ENCODE results near the gene HYOU1. TPM values are rescaled to one million over a fixed set of nuclear protein-coding genes. Genes with fewer than 3 reads are reported as not detected.
A peak's percentile ranks its signal among the peaks of the same experiment; 100 is the strongest.

HYOU1 gene
- total RNA-seq, 1 experiment from 2014 or later: 398 TPM

- TF ChIP-seq, protein P1, sequence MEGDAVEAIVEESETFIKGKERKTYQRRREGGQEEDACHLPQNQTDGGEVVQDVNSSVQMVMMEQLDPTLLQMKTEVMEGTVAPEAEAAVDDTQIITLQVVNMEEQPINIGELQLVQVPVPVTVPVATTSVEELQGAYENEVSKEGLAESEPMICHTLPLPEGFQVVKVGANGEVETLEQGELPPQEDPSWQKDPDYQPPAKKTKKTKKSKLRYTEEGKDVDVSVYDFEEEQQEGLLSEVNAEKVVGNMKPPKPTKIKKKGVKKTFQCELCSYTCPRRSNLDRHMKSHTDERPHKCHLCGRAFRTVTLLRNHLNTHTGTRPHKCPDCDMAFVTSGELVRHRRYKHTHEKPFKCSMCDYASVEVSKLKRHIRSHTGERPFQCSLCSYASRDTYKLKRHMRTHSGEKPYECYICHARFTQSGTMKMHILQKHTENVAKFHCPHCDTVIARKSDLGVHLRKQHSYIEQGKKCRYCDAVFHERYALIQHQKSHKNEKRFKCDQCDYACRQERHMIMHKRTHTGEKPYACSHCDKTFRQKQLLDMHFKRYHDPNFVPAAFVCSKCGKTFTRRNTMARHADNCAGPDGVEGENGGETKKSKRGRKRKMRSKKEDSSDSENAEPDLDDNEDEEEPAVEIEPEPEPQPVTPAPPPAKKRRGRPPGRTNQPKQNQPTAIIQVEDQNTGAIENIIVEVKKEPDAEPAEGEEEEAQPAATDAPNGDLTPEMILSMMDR (IDR thresholded peaks at IDR 0.05; ENCODE audit: unreplicated experiment): no peak
- Mint-ChIP-seq H3K27ac (ENCODE audit: low read depth, unreplicated experiment) (no peak overlapping the region), H3K4me3 (ENCODE audit: unreplicated experiment) (no peak overlapping the region), H3K36me3 (ENCODE audit: insufficient read depth, unreplicated experiment) (peaks cover 82% of the 10 kb centered on the region), H3K27me3 (ENCODE audit: insufficient read depth, unreplicated experiment) (no peaks in the 10 kb centered on the region), H3K4me1 (ENCODE audit: insufficient read depth, unreplicated experiment) (no peaks in the 10 kb centered on the region), H3K9me3 (ENCODE audit: unreplicated experiment) (no peaks in the 10 kb centered on the region)
- ChIA-PET POLR2A (interaction anchor here (1.6 kb wide), 1 partner anchor 12 kb away, joined by 7 read pairs; the partner anchor contains the start of gene VPS11), CTCF (interaction anchor here (0.6 to 0.7 kb wide), 2 partner anchors 9 to 15 kb away, joined by 3 read pairs; no protein-coding TSS in a partner anchor)
- BruUV-seq (replicated peaks): no TSS peak
- intact Hi-C loops (cut with micrococcal nuclease): no loop called here
- no peak for DNase-seq (ENCODE audit: unreplicated experiment)
Measured at GRCh38 chr11:119078675-119079420, 21.8 kb upstream of the HYOU1 start.

DNA sequence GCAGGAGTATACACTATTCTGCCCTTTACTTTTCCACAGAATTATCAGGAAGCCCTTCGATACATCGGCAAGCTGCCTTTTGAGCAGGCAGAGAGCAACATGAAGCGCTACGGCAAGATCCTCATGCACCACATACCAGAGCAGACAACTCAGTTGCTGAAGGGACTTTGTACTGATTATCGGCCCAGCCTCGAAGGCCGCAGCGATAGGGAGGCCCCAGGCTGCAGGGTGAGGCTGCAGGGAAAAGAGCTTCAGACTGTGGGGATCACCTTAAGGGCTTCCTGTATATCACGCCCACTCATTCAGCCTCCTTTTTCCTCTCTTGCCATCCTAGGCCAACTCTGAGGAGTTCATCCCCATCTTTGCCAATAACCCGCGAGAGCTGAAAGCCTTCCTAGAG, 20.8 kb upstream of the HYOU1 start:
- TF ChIP-seq, protein P1 (IDR thresholded peaks at IDR 0.05; ENCODE audit: unreplicated experiment): no peak
- Mint-ChIP-seq H3K36me3 (ENCODE audit: insufficient read depth, unreplicated experiment) (peaks cover 91% of the 10 kb centered on the region), H3K27me3 (ENCODE audit: insufficient read depth, unreplicated experiment) (no peaks in the 10 kb centered on the region), H3K4me3 (ENCODE audit: unreplicated experiment) (no peak overlapping the region), H3K9me3 (ENCODE audit: unreplicated experiment) (no peaks in the 10 kb centered on the region), H3K4me1 (ENCODE audit: insufficient read depth, unreplicated experiment) (no peaks in the 10 kb centered on the region), H3K27ac (ENCODE audit: low read depth, unreplicated experiment) (no peak overlapping the region)
- ChIA-PET CTCF (interaction anchor here (0.6 kb wide), 2 partner anchors 10 to 22 kb away, joined by 3 read pairs; no protein-coding TSS in a partner anchor), POLR2A (interaction anchor here (1.4 to 1.6 kb wide), 2 partner anchors 10 to 11 kb away, joined by 3 to 7 read pairs; partner anchors contain the start of gene VPS11)
- intact Hi-C loops (cut with micrococcal nuclease): no loop called here
- no peak for DNase-seq (ENCODE audit: unreplicated experiment)
- BruUV-seq (replicated peaks): no TSS peak

- ChIA-PET POLR2A (interaction anchor here (0.6 to 3.6 kb wide), 31 partner anchors 10 to 1070 kb away, joined by 3 to 44 read pairs (median 3); partner anchors contain the start of genes C2CD2L, CBL, CENATAC and DPAGT1), CTCF (interaction anchor here (0.6 to 0.9 kb wide), 3 partner anchors 15 to 129 kb away, joined by 3 to 4 read pairs (median 4); no protein-coding TSS in a partner anchor)
- H3K36me3 Mint-ChIP-seq (ENCODE audit: insufficient read depth, unreplicated experiment): peaks cover 44% of the 10 kb centered on the region
- peaks cover 7% of the 10 kb centered on the region for H3K4me1 Mint-ChIP-seq (ENCODE audit: insufficient read depth, unreplicated experiment)
- intact Hi-C loops (cut with micrococcal nuclease): loop anchor here (2.0 to 10.0 kb wide), 2 partner anchors 33 to 127 kb away; partner anchors contain the start of gene DPAGT1
- TSS peak; percentile 71 for BruUV-seq (replicated peaks)
- no peaks in the 10 kb centered on the region for H3K27me3 Mint-ChIP-seq (ENCODE audit: insufficient read depth, unreplicated experiment)
- peak within 1 kb of the TSS; percentile 76 for H3K27ac Mint-ChIP-seq (ENCODE audit: low read depth, unreplicated experiment)
- TF ChIP-seq, protein P1 (IDR thresholded peaks at IDR 0.05; ENCODE audit: unreplicated experiment): no peak
- peak within 1 kb of the TSS; percentile 87 for H3K4me3 Mint-ChIP-seq (ENCODE audit: unreplicated experiment)
- DNase-seq (ENCODE audit: unreplicated experiment): peak; percentile 95
- H3K9me3 Mint-ChIP-seq (ENCODE audit: unreplicated experiment): no peaks in the 10 kb centered on the region
Measured at GRCh38 chr11:119067371-119068222, 10.6 kb upstream of the HYOU1 start, which contains the start of gene VPS11. TSS of gene VPS11 (plus strand) at chr11:119067818. CDS start at chr11:119067824, 6 bp downstream.
